Measurements from ENCODE around the gene MOCOS. TPM values are rescaled to one million over a fixed set of nuclear protein-coding genes. Genes with fewer than 3 reads are reported as not detected.

Gene MOCOS
- total and polyA plus RNA-seq, 2 of the 8 experiments (the other 6 are each of a cell fraction or from before 2014, with no cell fraction given) = 4.7 to 5.8 TPM

DNA sequence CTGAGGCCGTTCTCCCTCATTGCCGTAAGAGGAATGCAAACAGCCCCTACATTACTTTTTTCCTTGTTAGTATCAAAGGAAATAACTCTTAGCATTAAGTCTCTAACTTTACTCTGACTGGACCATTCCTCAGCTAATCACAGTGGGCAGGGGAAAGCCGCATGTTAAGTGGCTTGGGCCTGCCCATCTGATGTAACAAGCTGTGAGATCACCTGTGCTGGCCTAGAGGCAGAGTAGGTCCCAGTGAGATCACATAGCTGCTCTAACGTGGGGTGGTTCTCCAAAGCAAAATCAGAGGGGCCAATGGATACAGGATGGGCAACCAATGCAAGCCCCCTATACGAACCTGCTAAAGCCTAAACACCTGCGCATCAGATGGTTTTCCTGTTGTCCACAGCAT is 5.9 kb upstream of the MOCOS start:
- Histone ChIP-seq H2AFZ (ENCODE audit: low read length) (no peak overlapping the region), H3K56ac (replicated peaks; ENCODE audit: insufficient read length, low read depth, low read length) (no peak overlapping the region), H3K9me3 (ENCODE audit: insufficient read depth in 2 of 2, low read depth in 1 of 2, low read length in 1 of 2) (no peaks in the 10 kb centered on the region), H2BK120ac (replicated peaks; ENCODE audit: low read depth, low read length) (no peak overlapping the region), H3K4ac (replicated peaks; ENCODE audit: insufficient read length, low read depth, low read length) (no peak overlapping the region), H3K36me3 (ENCODE audit: control insufficient read depth in 2 of 4, insufficient read depth in 4 of 4, low read length in 3 of 4) (peaks cover 0 to 8% (median 1%) of the 10 kb centered on the region in 4 experiments; a peak in 4 of 8 replicates), H2BK15ac (ENCODE audit: low read length) (no peak overlapping the region), H3K4me1 (replicated peaks in 1 of 4; ENCODE audit: control insufficient read depth in 3 of 4, insufficient read depth in 4 of 4, low read length in 3 of 4) (peaks cover 0 to 5% (median 4%) of the 10 kb centered on the region in 4 experiments; a peak in 6 of 7 replicates), H4K91ac (replicated peaks; ENCODE audit: insufficient read length, low read length) (no peak overlapping the region), H4K8ac (ENCODE audit: extremely low read depth, insufficient read depth, low read length) (no peak overlapping the region), H3K14ac (ENCODE audit: insufficient read length) (no peak overlapping the region), H3K27me3 (replicated peaks in 1 of 4; ENCODE audit: control insufficient read depth in 3 of 4, extremely low read depth in 1 of 4, insufficient read depth in 3 of 4, low read length in 3 of 4) (peaks cover 0 to 12% (median 9%) of the 10 kb centered on the region in 4 experiments; a peak in 6 of 7 replicates), H3K23ac (ENCODE audit: insufficient read length) (no peak overlapping the region), H3K18ac (ENCODE audit: extremely low read depth, low read length) (no peak overlapping the region), H3K79me2 (ENCODE audit: control insufficient read depth in 1 of 2, insufficient read depth in 2 of 2, low read length in 2 of 2) (no peaks in the 10 kb centered on the region), H3K9ac (replicated peaks in 1 of 4; ENCODE audit: extremely low read depth in 1 of 4, low read depth in 3 of 4, low read length in 3 of 4) (no peak overlapping the region), H3K23me2 (ENCODE audit: low read depth, low read length) (peaks cover 1% of the 10 kb centered on the region; the same call in 1 of the 2 replicates), H2BK5ac (ENCODE audit: low read depth, low read length) (no peak overlapping the region), H4K20me1 (replicated peaks in 1 of 2; ENCODE audit: control insufficient read depth in 1 of 2, insufficient read depth in 2 of 2, low read length in 2 of 2) (peaks cover 0 to 2% of the 10 kb centered on the region in 2 experiments), H2BK12ac (ENCODE audit: low read depth, low read length) (no peak overlapping the region), H3K27ac (ENCODE audit: low read depth, low read length) (no peak overlapping the region), H2BK20ac (ENCODE audit: low read length) (no peak overlapping the region), H3K4me3 (ENCODE audit: extremely low read depth in 1 of 4, insufficient read depth in 2 of 4, low read depth in 3 of 4, low read length in 4 of 4) (no peak overlapping the region), H4K5ac (ENCODE audit: insufficient read length, low read depth, low read length) (no peak overlapping the region), H2AK5ac (ENCODE audit: low read depth, low read length) (no peak overlapping the region), H3K79me1 (ENCODE audit: low read depth, low read length) (no peaks in the 10 kb centered on the region), H3K4me2 (ENCODE audit: insufficient read depth in 1 of 2, low read depth in 2 of 2, low read length in 2 of 2) (no peak overlapping the region)
- POLR2A ChIA-PET (ENCODE audit: partially characterized antibody) = interaction anchor here (0.6 to 1.5 kb wide), 6 partner anchors 10 to 103 kb away, joined by 3 to 6 read pairs (median 4); no protein-coding TSS in a partner anchor
- no peak for TF ChIP-seq TAF1 (IDR thresholded peaks at IDR 0.05; ENCODE audit: low read depth, low read length)
- no peak for TF ChIP-seq JUN (IDR thresholded peaks at IDR 0.05; ENCODE audit: low read depth, low read length)
- no peak for TF ChIP-seq SAP30 (IDR thresholded peaks at IDR 0.05; ENCODE audit: insufficient read depth, insufficient replicate concordance, low read length)
- no peak for TF ChIP-seq EGR1 (IDR thresholded peaks at IDR 0.05; ENCODE audit: borderline replicate concordance, low read depth, low read length)
- TF ChIP-seq HDAC6 (IDR thresholded peaks at IDR 0.05; ENCODE audit: low read depth, low read length) = no peak
- TF ChIP-seq RBBP5 (IDR thresholded peaks at IDR 0.05; ENCODE audit: borderline replicate concordance, low read depth, low read length) = no peak
- TF ChIP-seq CBX5 (IDR thresholded peaks at IDR 0.05; ENCODE audit: low read depth, low read length) = no peak
- CTCF ChIA-PET (ENCODE audit: partially characterized antibody) = interaction anchor here (0.7 to 2.5 kb wide), 3 partner anchors 17 to 102 kb away, joined by 3 to 11 read pairs (median 3); no protein-coding TSS in a partner anchor
- no peak for DNase-seq (ENCODE audit: low read depth in 1 of 2, low spot score in 2 of 2)
- no peak for FAIRE-seq
- WGBS, 2 experiments (ENCODE audit: extremely low coverage in 1 of 2, insufficient coverage in 1 of 2, insufficient read length in 1 of 2, insufficient replicate concordance in 2 of 2, low coverage in 1 of 2, low lambda C conversion rate in 2 of 2, missing lambda C conversion rate in 1 of 2) = 80% methylated on average over 6 of the region's 6 CpGs; no CpG with 5 or more reads in 1 of the 2 experiments

Data from H1 (cell line).